ENCODE results near the gene CRY1. TPM values are rescaled to one million over a fixed set of nuclear protein-coding genes. Genes with fewer than 3 reads are reported as not detected.
"Not testable (repeated sequence)": the region's sequence is repeated elsewhere in the genome, so short reads cannot be mapped to it uniquely, and the experiment has no call there.

Gene CRY1
- total RNA-seq, 1 donor from 2014 or later = 29.3 TPM

DNA sequence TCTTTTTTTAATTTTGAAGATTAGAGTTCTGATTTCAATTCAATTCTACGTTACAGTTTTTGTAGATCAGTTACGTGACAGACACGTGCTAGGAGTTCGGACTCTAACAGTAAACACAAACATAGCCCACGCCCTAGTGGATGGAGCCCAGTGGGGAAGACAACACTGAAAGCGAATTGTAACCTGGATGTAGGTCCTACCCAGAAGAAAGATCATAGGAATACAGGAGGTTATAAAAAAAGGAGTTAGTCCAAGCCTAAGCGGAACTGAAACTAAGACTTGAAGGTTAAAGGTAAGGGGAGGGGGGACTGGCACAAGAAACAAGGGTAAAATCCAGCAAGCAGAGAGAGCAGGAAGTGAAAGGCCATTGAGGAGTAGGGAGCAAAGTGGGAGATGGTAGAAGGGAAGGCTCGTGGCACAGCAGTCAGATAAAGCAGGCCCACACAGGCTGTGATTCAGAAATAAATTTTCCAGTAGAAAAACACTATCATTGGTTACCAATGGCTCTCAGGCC lies 15.7 kb upstream of the CRY1 start:
- DNase-seq (ENCODE audit: low read depth) = no peak

DNA sequence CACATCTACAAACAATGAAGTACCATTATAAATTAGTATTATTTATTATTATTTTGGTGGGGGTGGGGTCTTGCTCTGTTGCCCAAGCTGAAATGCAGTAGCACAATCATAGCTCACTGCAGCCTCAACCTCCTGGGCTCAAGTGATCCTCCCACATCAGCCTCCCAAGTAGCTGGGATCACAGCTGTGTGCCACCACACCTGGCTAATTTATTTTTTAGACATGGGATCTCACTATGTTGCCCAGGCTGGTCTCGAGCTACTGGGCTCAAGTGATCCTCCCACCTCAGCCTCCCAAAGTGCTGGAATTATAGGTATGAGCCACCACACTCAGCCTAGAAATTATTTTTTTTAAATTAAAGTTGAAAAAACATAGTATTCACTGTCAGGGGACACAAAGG lies 15.0 kb upstream of the CRY1 start:
- not testable (repeated sequence) for DNase-seq (ENCODE audit: low read depth)

DNA sequence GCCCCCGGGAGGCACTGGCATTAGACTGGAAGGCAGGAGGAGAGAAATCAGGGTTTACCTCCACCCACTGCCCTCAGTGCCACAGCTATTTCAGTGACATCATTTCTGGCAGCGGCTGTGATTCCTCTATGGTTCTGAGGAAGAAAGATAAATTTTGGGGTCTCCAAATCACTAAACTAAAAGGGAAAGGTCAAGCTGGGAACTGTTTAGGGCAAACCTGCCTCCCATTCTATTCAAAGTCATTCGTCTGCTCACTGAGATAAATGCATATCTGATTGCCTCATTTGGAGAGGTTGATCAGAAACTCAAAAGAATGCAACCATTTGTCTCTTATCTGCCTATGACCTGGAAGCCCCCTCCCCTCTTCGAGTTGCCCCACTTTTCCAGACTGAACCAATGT lies 14.0 kb upstream of the CRY1 start:
- DNase-seq (ENCODE audit: low read depth) = no peak

DNA sequence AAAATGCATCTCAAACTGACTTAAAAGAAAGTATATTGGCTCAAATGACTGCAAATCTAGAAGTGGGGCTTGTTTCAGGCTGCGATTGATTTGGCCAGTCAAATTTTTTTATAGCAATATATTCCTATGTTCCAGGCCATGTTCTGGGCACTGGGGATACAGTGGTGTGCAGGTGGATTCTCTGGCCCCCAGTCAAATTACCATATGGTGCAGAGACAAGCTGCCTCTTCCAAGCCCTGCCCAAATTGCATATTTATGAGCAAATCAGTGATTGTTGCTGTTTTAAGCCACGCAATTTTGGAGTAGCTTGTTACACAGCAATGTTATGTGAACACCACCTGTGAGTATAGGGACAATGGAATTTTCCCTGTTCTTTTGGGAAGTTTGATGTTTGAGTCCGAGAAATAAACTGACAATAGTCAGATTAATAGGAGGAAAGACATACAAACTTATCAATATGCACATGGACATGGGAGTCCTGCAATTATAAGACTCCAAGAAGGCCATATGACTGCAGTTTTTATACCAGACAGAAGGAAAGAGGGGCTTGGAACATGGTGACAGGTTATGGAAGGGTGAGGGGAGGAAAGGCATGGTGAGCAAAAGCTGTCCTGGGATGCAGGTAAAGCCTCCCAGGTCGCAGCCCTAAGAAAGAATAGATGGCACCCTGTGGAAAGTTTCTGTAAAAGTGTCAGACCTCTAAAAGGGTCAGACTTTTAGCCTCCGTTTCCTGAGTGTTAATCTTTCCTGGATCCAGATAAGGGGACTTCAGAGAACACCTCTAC lies 13.1 kb upstream of the CRY1 start:
- DNase-seq (ENCODE audit: low read depth) = no peak

DNA sequence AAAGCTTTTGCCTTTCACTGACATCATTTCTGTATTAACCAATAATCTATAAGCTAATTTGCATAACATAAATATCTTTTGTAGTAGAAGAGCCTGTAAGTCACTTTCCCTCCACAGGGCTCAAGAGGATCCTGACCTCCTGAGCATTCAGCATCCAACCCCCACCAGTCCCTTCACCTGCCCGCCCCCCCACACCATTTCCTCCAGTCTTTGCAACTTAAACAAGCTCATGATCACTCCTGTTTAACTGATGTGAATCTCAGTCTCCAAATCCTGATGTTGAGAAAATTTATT lies 12.0 kb upstream of the CRY1 start:
- no peak for DNase-seq (ENCODE audit: low read depth)

DNA sequence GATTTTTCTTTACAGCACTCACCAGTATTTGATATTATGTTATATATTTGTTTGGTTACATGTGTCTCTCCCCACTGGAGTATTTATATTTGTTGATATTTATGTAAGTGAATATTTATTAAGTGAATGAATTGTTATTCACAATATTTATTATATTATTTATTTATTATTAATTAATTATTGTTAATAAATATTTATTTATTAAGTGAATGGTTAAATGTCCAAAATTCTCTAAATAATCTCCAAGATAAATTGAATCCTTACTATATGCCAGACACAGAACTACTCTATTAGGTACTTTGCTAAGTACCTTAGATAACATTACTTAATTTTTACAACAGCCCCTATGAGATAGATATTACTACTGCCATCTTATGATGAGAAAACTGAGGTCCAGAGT lies 10.2 kb upstream of the CRY1 start:
- DNase-seq (ENCODE audit: low read depth) = no peak

DNA sequence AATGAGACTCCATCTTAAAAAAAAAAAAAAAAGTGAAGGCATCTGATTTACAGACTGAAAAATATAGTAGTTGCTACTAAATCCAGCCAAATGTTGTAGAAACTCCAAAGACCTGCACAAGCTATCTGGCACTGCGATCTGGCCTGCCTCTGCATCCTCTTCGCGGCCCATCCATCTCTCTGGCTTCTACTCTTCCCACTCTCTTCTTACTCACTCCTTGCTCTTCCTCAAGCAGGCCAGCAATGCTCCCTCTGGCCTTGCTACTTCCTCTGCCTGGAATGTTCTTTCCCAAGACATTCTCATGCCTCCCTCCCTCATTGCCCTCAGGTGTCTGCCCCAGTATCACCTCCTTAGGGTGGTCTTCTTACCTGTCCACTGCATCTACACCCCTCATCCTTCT lies 9.7 kb upstream of the CRY1 start:
- no peak for DNase-seq (ENCODE audit: low read depth)

DNA sequence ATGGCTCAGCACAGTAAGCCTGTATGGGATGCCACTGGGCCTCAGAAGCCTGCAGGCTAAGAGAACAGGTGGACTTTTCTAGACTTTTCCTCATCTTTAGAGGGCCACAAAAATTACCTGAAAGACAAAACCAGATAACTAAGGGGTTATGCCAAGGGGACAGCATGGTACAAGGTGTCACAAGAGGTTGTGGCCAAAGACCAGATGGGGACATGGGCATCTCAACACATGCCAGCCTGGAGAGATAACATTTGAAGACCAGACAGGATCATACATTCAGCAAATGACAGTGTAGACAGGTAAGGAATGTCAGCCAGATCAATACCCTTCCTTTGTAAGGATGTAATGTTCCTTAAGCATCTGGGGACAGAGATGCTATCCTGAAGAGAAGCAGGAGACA lies 8.9 kb upstream of the CRY1 start:
- DNase-seq (ENCODE audit: low read depth) = no peak

DNA sequence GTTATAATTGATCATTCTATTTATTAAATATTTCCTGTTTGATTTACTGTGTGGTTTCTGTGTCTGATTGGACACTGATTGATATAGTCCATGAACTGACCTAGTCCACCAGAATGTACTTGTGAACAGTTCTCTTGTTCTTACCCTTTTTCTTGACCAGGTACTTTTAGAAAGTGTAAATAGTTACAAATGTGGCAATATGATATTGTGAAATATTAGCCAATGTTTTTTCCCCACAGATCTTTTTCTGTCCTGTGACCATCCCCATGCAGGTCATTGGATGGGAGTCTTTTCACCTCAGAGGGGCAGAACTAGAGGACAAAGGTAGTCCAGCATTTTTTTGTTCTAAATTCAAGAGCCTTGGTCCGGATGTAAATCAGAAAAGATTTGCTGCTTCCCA lies 8.3 kb upstream of the CRY1 start:
- no peak for DNase-seq (ENCODE audit: low read depth)

DNA sequence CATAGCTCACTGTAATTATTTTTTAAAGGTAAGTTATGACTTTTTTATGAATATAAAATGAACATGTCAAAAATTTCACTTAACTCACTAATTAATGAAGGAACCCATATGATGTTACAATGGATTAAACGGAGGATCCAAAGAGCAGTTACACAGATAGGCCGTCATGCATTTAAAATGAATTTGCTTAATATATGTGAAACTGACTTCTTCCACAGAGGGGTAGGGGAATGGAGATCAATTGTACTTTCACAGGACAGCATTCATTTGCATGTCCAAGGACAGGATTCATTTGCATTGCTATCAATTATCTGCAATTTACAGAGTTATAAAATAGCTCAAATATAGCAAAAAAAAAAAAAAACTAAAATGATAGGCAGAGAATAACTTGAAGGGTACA lies 6.6 kb upstream of the CRY1 start:
- no peak for DNase-seq (ENCODE audit: low read depth)

DNA sequence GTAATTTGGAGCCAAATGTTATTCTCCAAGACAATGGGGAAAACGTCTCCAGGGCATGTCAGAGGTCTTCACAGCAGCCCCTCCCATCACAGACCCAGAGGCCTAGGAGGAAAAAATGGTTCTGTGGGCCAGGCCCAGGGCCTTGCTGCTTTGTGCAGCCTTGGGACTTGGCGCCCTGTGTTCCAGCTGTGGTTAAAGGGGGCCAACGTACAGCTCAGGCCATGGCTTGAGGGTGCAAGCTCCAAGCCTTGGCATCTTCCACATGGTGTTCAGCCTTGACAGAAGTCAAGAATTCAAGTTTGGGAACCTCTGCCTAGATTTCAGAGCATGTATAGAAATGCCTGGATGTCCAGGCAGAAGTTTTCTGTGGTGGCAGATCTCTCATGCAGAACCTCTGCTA lies 3.2 kb upstream of the CRY1 start:
- DNase-seq (ENCODE audit: low read depth) = no peak

DNA sequence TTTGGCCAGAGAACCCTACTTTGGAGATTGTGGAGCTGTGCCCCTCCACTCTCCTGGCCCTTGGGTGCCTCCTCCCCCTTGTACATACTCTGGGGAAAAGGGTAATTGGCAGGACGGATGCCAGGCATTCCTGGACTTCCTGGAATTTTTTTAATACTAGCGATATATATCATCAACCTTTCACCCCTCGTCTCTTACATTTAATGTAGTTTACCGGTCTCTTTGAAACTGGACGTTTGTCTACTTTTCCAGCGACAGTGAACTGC lies 767 bp upstream of the CRY1 start:
- no peak for DNase-seq (ENCODE audit: low read depth)

DNA sequence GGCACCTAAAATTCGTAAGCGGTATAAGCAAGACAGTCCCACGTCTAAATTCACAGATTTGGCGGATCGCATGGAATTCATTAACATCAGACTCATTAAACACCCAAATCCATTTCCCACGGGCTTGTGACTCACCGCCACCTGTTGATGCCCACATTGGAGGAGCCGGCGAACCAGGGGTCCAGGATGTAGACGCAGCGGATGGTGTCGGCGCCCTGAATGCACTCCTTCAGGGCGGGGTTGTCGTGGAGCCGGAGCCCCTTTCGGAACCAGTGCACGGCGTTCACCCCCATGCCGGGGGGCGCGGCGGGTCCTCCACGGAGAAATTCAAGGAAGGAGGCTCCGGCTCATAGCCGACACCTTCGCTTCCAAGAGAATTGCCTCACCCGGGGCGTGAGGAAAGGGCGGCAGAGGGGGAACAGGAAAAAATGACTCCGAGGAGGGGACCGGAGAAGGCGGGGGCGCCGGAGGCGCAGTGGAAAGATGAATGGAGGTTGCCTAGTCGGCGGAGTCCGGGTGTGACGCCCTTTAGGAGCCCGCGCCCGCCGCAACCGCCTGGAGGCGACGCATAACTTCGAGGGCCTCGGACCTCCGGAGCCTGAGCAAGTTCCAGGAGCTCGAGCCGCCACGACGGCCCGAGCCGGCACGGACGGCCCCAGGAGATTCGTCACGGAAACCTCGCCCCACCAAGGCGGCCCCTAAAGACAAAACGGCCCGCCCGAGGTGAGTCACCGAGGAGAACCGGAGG lies 506 bp downstream of the CRY1 start:
- DNase-seq (ENCODE audit: low read depth) = peak; percentile 61

DNA sequence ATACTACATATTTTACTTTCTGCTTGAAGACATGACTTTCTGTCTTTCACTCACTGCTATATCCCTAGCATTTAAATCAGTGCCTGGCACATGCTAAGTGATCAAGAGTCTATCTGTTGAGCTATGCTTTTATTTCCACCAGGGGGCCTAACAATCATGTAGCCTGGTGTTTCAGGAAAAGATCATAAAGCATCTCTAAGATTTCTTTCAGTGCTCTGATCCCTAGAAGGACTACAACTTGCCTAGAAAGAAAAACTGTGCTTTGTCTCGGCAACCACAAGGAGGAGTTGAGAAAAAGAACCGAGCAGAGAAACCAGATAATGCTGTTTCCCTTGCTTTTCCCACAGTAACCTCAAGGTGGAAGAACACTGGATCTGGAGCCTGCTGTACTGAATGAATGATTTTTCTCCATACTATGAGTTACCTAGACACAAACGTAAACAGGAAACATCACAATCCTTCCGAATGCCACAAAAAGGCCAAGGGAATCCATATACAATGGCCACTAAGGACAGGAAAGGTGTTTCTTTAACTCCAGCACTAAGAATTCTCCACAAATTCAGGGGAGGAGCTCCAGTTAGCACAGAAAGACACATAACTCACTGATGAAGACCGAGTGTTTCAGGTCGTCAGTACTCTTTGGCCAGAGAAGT lies 1.2 kb downstream of the CRY1 start:
- DNase-seq (ENCODE audit: low read depth) = peak; percentile 88

DNA sequence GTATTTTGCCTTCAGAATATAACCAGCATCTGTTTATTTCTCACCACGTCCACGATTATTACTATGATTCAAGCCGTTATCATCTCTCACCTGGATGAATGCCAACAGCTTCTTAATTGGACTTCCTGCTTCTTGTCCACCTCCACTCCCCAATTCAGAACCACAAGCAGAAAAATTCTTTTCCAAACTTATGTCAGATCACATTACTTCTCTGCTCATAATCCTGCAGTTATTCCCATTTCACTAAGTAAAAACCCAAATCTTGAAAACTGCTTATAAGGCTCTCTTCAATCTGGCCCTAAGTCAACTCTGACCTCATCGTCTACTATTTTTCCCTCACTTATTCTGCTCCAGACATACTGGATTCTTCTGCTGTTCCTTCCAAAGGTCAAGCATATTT lies 2.0 kb downstream of the CRY1 start:
- peak; percentile 70 for DNase-seq (ENCODE audit: low read depth)

DNA sequence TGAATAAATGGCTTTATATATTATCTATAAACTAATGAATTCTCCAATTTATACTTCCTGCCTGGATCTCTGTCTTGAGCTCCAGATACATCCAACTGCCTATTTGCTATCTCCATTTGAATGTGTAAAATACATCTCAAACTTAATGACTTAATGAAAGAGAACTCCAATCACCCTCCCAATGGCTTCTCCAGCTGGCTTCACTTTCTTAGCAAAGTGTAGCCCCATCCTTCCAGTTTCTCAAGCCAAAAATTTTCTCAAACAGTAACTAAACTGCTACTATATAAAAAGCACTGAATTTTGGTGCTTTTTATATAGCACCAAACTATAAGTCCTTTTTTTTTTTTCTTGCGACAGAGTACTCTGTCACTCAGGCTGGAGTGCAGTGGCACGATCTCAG lies 2.6 kb downstream of the CRY1 start:
- no peak for DNase-seq (ENCODE audit: low read depth)

DNA sequence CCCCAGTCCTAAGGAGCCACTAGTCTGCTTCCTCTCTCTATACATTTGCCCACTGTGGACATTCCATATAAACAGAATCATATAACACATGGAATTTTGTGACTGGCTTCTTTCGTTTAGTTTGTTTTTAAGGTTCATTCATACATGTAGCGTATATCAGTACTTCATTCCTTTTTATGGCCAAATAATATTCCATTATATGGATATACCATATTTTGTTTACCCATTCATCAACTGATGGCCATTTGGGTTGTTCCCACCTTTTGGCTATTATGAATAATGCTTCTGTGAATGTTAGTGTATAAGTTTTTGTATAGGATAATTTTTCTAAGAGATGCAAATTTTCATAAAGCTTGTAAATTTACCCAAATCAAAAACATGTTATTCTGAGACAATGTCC lies 4.4 kb downstream of the CRY1 start:
- DNase-seq (ENCODE audit: low read depth) = no peak

DNA sequence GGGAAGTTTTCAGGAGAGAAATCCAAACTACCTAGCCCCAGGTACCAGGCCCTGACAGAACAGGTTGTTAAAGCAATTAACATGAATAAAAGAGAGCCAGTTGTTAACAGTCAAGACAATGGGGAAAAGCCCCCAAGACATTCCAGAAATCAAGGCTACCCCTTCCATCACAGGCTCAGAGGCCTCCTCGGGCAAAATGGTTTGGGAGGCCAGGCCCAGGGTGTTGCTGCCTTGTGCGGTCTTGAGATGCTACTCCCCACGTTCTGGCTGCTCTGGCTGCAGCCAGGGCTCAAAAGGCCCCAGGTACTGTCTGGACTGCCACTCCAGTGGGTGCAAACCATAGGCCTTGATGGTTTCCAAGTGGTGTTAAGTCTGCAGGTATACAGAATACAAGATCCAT lies 7.0 kb downstream of the CRY1 start:
- DNase-seq (ENCODE audit: low read depth) = no peak

DNA sequence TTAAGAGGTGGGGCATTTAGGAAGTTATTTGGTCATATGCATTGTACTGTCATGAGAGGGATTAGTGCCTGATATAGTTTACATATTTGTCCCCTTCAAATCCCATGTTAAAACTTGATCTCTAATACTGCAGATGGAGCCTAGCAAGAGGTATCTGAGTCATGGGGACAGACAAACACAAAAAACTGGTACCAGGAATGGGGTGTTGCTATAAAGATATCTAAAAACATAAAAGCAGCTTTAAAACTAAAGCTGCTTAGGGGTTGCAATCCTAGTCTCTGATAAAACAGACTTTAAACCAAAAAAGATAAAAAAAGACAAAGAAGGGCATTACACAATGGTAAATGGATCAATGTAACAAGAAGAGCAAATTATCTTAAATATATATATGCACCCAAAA lies 11.6 kb downstream of the CRY1 start:
- DNase-seq (ENCODE audit: low read depth) = no peak

DNA sequence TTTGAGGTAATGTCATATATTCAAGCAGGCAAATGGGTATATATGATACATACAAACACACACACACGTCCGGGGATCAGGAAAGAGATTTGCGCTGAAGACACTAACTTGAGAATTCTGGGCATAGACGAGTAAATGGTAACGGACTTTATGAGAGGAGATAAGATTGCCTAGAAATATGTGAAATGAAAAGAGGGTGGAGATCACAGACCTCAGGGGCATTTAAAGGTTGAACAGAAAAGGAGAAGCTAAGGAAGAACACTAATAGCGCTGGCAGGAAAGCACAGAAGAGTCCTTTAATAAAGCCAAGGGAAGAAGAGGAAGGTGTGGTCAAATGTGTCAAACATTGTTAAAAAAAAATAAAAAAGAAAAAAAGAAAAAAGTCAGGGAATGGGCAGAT lies 13.1 kb downstream of the CRY1 start:
- no peak for DNase-seq (ENCODE audit: low read depth)

DNA sequence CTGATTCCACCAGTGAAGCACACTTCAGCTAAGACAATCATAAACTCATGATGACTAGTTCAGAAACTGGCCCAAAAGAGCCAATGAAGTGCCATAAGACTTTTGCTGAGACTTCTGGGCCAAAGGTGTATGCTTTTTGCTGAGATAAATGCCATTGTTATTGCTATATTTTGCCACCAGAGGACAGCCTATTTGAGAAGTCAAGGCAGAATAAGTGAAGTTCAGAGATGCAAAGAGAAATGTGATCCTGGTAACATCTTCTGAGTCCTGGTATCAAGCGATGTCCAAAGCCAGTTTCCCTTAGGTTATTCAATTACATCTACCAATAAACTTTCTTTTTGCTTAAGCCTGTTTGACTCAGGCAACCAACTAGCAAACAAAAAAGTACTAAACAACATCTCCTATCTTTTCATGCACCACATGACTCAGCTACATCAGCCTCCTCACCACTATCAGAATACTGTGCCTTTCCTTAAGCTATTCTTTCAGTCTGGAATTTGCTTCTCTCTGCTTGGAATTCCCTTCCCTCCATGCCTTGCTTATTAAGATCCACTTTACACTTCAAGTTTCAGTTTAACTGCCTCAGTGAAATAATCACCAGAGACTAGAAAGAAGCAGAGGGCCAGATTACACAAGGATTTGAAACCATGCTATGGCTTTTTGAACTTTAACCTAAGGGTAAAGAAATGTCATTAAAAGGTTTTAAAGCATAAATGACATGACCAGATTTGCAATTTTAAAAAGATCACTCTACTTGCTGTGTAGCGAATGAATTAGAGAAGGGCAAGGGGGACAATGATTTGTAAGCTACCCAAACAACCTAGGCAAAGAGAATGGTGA lies 14.0 kb downstream of the CRY1 start:
- peak; percentile 14 for DNase-seq (ENCODE audit: low read depth)

DNA sequence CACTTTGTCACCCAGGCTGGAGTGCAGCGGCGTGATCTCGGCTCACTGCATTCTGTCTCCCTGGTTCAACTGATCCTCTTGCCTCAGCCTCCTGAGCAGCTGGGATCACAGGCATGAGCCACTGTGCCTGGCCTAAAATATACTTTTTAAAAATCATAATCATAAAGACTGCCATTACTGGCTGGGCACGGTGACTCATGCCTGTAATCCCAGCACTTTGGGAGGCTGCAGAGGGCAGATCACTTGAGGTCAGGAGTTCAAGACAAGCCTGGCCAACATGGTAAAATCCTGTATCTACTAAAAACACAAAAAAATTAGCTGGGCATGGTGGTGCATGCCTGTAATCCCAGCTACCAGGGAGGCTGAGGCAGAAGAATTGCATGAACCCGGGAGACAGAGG lies 20.1 kb downstream of the CRY1 start:
- not testable (repeated sequence) for DNase-seq (ENCODE audit: low read depth)
